IPS-15b (cell line): ENCODE results near the gene EDA.

Experiments
- H3K27me3 ChIP-seq: one replicate; pipeline ENCODE4 v1.6.1; 2013; ENCODE audit warnings: low read length; ENCODE audit not compliant: control insufficient read depth, insufficient read depth
- H3K36me3 ChIP-seq: one replicate; pipeline ENCODE4 v1.6.1; 2013; ENCODE audit warnings: low read length; ENCODE audit not compliant: control insufficient read depth, insufficient read depth
- H3K4me1 ChIP-seq: one replicate; pipeline ENCODE4 v1.6.1; 2013; ENCODE audit warnings: mild to moderate bottlenecking, low read length; ENCODE audit not compliant: control insufficient read depth, insufficient read depth
- H3K4me3 ChIP-seq: one replicate; pipeline ENCODE4 v1.5.1; 2013; ENCODE audit warnings: low read depth, low read length
- H3K9ac ChIP-seq: one replicate; pipeline ENCODE4 v1.6.1; 2013; ENCODE audit warnings: low read depth, mild to moderate bottlenecking, low read length
- H3K9me3 ChIP-seq: one replicate; pipeline ENCODE4 v1.6.1; 2013; ENCODE audit warnings: mild to moderate bottlenecking, low read length; ENCODE audit not compliant: control insufficient read depth, insufficient read depth

EDA gene

GRCh38 chrX:70009049-70009448 lies 393.1 kb downstream of the EDA start:
- no peak overlapping the region for H3K4me3 ChIP-seq
- no peak overlapping the region for H3K9ac ChIP-seq
- H3K36me3 ChIP-seq = no peaks in the 10 kb centered on the region
- H3K4me1 ChIP-seq = no peaks in the 10 kb centered on the region
- H3K27me3 ChIP-seq = no peaks in the 10 kb centered on the region
- H3K9me3 ChIP-seq = no peaks in the 10 kb centered on the region

DNA sequence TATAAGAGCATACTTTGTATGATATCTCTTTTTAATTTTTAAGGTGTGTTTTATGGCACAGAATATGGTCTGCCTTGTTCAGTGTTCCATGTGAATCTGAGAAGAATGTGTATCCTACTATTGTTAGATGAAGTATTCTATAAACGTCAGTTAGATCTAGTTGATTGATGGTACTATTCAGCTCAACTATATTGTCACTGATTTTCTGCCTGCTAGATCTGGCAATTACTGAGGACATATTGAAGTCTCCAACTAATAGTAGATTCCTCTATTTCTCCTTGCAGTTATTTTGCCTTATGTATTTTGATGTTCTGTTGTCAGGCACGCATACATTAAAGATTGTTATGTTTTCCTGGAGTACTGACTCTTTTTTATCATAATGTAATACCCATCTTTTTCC lies 394.1 kb downstream of the EDA start:
- H3K36me3 ChIP-seq = no peaks in the 10 kb centered on the region
- H3K9ac ChIP-seq = no peak overlapping the region
- H3K4me3 ChIP-seq = no peak overlapping the region
- no peaks in the 10 kb centered on the region for H3K9me3 ChIP-seq
- H3K4me1 ChIP-seq = no peaks in the 10 kb centered on the region
- no peaks in the 10 kb centered on the region for H3K27me3 ChIP-seq

GRCh38 chrX:70012756-70013155 lies 396.8 kb downstream of the EDA start:
- Histone ChIP-seq H3K4me3 (no peak overlapping the region), H3K9me3 (no peaks in the 10 kb centered on the region), H3K36me3 (no peaks in the 10 kb centered on the region), H3K27me3 (no peaks in the 10 kb centered on the region), H3K9ac (no peak overlapping the region), H3K4me1 (no peaks in the 10 kb centered on the region)

DNA sequence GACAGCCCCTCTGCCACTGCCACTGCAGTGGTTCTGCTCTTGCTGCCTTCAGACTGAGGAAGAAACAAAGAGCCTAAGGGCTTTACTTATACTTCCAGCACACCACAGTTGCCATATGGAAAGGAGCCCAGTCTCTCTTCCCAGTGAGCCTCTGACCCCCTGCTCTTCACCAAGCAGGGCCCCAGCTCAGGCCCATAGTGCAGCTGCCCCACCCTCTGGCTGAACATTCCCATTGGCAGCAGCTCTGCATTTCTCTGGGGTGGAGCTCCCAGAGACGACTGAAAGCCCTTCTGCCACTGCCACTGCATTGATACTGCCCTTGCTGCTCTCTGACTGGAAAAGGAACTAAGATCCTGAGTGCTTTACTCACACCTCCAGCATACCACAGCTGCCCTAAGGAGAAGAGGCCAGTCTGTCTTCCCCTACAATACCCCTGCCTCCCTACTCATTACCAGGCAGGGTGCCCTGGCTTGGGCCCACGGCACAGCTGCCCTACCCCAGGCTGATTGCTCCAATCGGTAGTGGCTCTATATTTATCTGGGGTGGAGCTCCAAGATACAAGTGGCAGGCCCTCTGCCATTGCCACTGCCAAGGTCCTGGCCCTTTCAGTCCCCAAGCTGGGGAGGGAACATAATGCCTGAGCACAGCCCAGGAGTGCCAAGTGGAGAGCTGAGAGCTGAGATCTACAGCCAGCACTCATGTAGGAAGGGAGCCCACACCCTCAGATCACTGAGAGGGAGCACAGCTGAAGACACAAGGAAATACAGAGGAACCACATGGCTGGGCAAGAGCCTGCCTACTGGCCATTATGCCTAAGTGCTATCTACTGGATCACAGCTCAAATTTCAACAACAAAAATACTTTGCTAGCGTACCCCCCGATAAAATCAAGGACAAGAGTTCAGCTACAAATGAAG lies 397.8 kb downstream of the EDA start:
- H3K9me3 ChIP-seq = no peaks in the 10 kb centered on the region
- no peaks in the 10 kb centered on the region for H3K36me3 ChIP-seq
- H3K4me3 ChIP-seq = no peak overlapping the region
- H3K9ac ChIP-seq = no peak overlapping the region
- H3K4me1 ChIP-seq = no peaks in the 10 kb centered on the region
- H3K27me3 ChIP-seq = no peaks in the 10 kb centered on the region

DNA sequence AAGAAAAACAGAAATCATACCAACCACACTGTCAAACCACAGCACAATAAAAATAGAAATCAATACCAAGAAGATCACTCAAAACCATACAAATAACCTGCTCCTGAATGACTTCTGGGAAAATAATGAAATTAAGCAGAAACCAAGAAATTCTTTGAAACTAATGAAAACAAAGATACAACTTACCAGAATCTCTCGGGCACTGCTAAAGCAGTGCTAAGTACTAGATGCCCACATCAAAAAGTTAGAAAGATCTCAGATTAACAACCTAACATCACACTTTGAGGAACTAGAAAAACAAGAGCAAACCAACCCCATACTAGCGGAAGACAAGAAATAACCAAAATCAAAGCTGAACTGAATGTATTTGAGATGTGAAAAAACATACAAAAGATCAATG lies 400.6 kb downstream of the EDA start:
- Histone ChIP-seq H3K27me3 (no peaks in the 10 kb centered on the region), H3K36me3 (no peaks in the 10 kb centered on the region), H3K9me3 (no peaks in the 10 kb centered on the region), H3K9ac (no peak overlapping the region), H3K4me3 (no peak overlapping the region), H3K4me1 (no peaks in the 10 kb centered on the region)

GRCh38 chrX:70022616-70023015 lies 406.7 kb downstream of the EDA start:
- H3K9me3 ChIP-seq = no peaks in the 10 kb centered on the region
- H3K4me1 ChIP-seq = no peaks in the 10 kb centered on the region
- no peak overlapping the region for H3K4me3 ChIP-seq
- H3K36me3 ChIP-seq = no peaks in the 10 kb centered on the region
- H3K9ac ChIP-seq = no peak overlapping the region
- H3K27me3 ChIP-seq = no peaks in the 10 kb centered on the region

DNA sequence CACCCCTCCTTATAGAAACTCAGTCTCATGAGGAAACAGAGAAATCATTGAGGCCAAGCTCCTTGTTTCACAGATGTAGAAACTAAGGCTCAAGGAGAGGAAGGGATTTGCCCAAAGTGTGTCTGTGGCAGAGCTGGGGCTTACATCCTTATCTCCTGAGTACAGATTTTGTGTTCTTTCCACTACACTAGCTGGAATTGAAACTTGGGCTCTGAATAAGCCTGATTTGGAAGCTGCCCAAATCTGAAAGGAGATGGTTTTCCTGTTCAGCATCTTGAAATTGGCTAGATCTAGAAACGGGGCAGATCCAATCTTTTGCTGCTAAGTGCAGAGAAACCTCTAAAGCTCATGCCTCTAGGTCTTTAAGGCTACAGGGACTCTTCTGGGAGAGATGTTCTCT lies 409.6 kb downstream of the EDA start:
- Histone ChIP-seq H3K4me1 (peaks cover 3% of the 10 kb centered on the region), H3K4me3 (no peak overlapping the region), H3K9ac (no peak overlapping the region), H3K27me3 (no peaks in the 10 kb centered on the region), H3K36me3 (no peaks in the 10 kb centered on the region), H3K9me3 (no peaks in the 10 kb centered on the region)

GRCh38 chrX:70026112-70026850 lies 410.4 kb downstream of the EDA start:
- Histone ChIP-seq H3K4me3 (no peak overlapping the region), H3K36me3 (no peaks in the 10 kb centered on the region), H3K27me3 (no peaks in the 10 kb centered on the region), H3K4me1 (peaks cover 3% of the 10 kb centered on the region), H3K9me3 (no peaks in the 10 kb centered on the region), H3K9ac (no peak overlapping the region)

- H3K27me3 ChIP-seq = no peaks in the 10 kb centered on the region
- H3K4me1 ChIP-seq = peaks cover 3% of the 10 kb centered on the region
- no peak overlapping the region for H3K4me3 ChIP-seq
- no peak overlapping the region for H3K9ac ChIP-seq
- H3K9me3 ChIP-seq = no peaks in the 10 kb centered on the region
- no peaks in the 10 kb centered on the region for H3K36me3 ChIP-seq
These were observed 410.9 kb downstream of the EDA start for GRCh38 chrX:70026851-70027200.

- H3K9ac ChIP-seq = no peak overlapping the region
- H3K4me3 ChIP-seq = no peak overlapping the region
- H3K9me3 ChIP-seq = no peaks in the 10 kb centered on the region
- H3K36me3 ChIP-seq = no peaks in the 10 kb centered on the region
- peaks cover 3% of the 10 kb centered on the region for H3K4me1 ChIP-seq
- no peaks in the 10 kb centered on the region for H3K27me3 ChIP-seq
These were observed 413.9 kb downstream of the EDA start for GRCh38 chrX:70029863-70030262.

- Histone ChIP-seq H3K36me3 (no peaks in the 10 kb centered on the region), H3K4me3 (no peak overlapping the region), H3K27me3 (no peaks in the 10 kb centered on the region), H3K4me1 (peaks cover 3% of the 10 kb centered on the region), H3K9ac (no peak overlapping the region), H3K9me3 (no peaks in the 10 kb centered on the region)
These were observed 414.4 kb downstream of the EDA start for GRCh38 chrX:70030301-70030767.

DNA sequence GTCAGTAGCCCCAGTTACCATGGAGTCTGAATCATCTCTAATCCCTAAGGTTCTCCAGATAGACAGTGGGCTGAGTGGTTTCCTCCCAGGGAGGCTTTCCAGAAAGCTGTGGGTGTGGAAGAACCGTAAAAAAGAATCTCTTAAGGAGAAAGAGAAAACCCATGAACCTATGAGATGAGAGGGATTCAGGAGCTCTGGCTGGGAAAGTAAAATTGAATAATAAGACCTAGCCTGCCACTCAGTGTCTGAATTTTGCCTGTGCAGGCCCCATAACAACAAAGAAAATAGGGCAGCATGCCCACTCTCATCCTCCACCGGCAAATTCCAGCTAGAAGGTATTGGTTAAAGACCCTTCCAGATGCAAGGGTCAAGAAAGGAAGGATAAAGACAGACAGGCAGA lies 416.9 kb downstream of the EDA start:
- no peaks in the 10 kb centered on the region for H3K9me3 ChIP-seq
- no peaks in the 10 kb centered on the region for H3K27me3 ChIP-seq
- no peak overlapping the region for H3K9ac ChIP-seq
- peaks cover 3% of the 10 kb centered on the region for H3K4me1 ChIP-seq
- no peak overlapping the region for H3K4me3 ChIP-seq
- no peaks in the 10 kb centered on the region for H3K36me3 ChIP-seq
